SJCRH30 (cell line): Measurements from ENCODE around the gene CADM2. TPM values are rescaled to one million over a fixed set of nuclear protein-coding genes. Genes with fewer than 3 reads are reported as not detected.
"Not testable (repeated sequence)": the region's sequence is repeated elsewhere in the genome, so short reads cannot be mapped to it uniquely, and the experiment has no call there.

Experiments used
- DNase-seq, 2 experiments: peaks; one replicate each; pipeline ENCODE4 v3.0.0-alpha.2; 2015 to 2020
- H3K27ac ChIP-seq: fragments of 250-450 bp; sonication (Bioruptor Pico); 2 replicates; pipeline ENCODE4 v1.5.1; 2020; ENCODE audit warnings: mild to moderate bottlenecking, moderate library complexity
- H3K27me3 ChIP-seq: fragments of 250-450 bp; sonication (Bioruptor Pico); 2 replicates; pipeline ENCODE4 v1.5.1; 2020; ENCODE audit warnings: mild to moderate bottlenecking, moderate library complexity
- H3K36me3 ChIP-seq: fragments of 250-450 bp; sonication (Bioruptor Pico); 2 replicates; pipeline ENCODE4 v1.5.1; 2020; ENCODE audit warnings: mild to moderate bottlenecking, moderate library complexity
- H3K4me1 ChIP-seq: fragments of 250-450 bp; sonication (Bioruptor Pico); 2 replicates; pipeline ENCODE4 v1.5.1; 2020; ENCODE audit warnings: mild to moderate bottlenecking, moderate library complexity
- H3K4me3 ChIP-seq: fragments of 250-450 bp; sonication (Bioruptor Pico); 2 replicates; pipeline ENCODE4 v1.5.1; 2020; ENCODE audit warnings: mild to moderate bottlenecking, moderate library complexity
- H3K9me3 ChIP-seq: fragments of 250-450 bp; sonication (Bioruptor Pico); replicated peaks from 2 replicates; pipeline ENCODE4 v1.5.1; 2020; ENCODE audit warnings: mild to moderate bottlenecking, moderate library complexity
- total RNA-seq: library from RNA; depleted of rRNA; stranded (reverse); fragments of >200 nt; shearing (Covaris generic); gene quantifications from 2 replicates; pipeline ENCODE4 v1.2.3, GENCODE V29; 2014

Gene CADM2
- total RNA-seq, 1 experiment from 2014 or later = 20.8 TPM

- no peak for DNase-seq
- peaks cover 15% of the 10 kb centered on the region for H3K4me1 ChIP-seq
- H3K4me3 ChIP-seq = no peak overlapping the region
- no peaks in the 10 kb centered on the region for H3K9me3 ChIP-seq
- no peaks in the 10 kb centered on the region for H3K27me3 ChIP-seq
- no peak overlapping the region for H3K27ac ChIP-seq
- H3K36me3 ChIP-seq = no peaks in the 10 kb centered on the region
These were observed 931.3 kb downstream of the CADM2 start for GRCh38 chr3:85890043-85890555.

- Histone ChIP-seq H3K4me3 (no peak overlapping the region), H3K36me3 (no peaks in the 10 kb centered on the region), H3K27ac (no peak overlapping the region), H3K4me1 (no peaks in the 10 kb centered on the region), H3K27me3 (no peaks in the 10 kb centered on the region), H3K9me3 (no peaks in the 10 kb centered on the region)
- no peak for DNase-seq
These were observed 944.6 kb downstream of the CADM2 start for GRCh38 chr3:85903434-85903833.

DNA sequence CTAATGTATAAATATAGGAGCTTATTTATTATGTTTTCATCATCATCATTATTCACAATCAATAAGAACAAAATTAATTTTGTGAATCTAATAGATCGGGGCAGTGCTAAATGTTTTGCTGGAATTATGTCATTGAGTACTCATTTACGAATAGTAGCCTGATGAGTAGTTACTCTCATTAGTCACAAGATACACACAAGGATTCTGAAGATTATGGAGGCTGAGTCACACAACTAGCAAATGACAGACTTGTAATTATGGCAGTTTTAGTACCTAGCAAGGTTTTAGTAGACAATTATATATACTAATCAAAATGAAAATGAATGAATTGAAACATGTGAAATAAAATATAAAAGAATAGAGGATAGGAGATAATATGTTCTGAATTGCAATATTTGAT lies 954.2 kb downstream of the CADM2 start:
- no peaks in the 10 kb centered on the region for H3K4me1 ChIP-seq
- no peak overlapping the region for H3K27ac ChIP-seq
- H3K4me3 ChIP-seq = no peak overlapping the region
- H3K27me3 ChIP-seq = no peaks in the 10 kb centered on the region
- no peaks in the 10 kb centered on the region for H3K9me3 ChIP-seq
- no peak for DNase-seq
- H3K36me3 ChIP-seq = no peaks in the 10 kb centered on the region

GRCh38 chr3:85922374-85922773 lies 963.6 kb downstream of the CADM2 start:
- DNase-seq = no peak
- Histone ChIP-seq H3K9me3 (no peaks in the 10 kb centered on the region; the same call in 1 of the 2 replicates), H3K36me3 (no peaks in the 10 kb centered on the region), H3K4me1 (no peaks in the 10 kb centered on the region), H3K4me3 (no peak overlapping the region), H3K27me3 (no peaks in the 10 kb centered on the region), H3K27ac (no peak overlapping the region)

- H3K27ac ChIP-seq = no peak overlapping the region
- no peaks in the 10 kb centered on the region for H3K4me1 ChIP-seq
- no peak overlapping the region for H3K4me3 ChIP-seq
- H3K9me3 ChIP-seq = no peaks in the 10 kb centered on the region; the same call in 1 of the 2 replicates
- DNase-seq = no peak
- no peaks in the 10 kb centered on the region for H3K27me3 ChIP-seq
- H3K36me3 ChIP-seq = no peaks in the 10 kb centered on the region
These were observed 971.9 kb downstream of the CADM2 start for GRCh38 chr3:85930718-85931117.

DNA sequence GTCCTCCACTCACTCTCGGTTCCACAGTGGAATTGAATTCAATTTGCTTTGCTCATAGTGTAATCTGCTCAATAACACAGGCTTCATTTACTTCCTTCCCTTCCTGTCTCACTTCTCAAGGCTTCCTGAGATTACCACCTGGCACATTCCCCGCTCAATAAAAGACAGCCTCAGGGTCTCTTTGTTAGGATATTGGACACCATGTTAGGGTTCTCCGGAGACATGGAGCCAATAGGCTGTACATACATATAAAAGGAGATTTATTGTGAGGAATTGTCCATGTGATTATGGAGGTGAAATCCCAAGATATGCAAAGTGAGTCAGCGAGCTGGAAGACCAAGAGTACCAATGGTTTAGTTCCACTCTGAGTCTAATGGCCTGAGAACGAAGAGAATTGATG lies 974.5 kb downstream of the CADM2 start:
- H3K4me3 ChIP-seq = no peak overlapping the region
- H3K9me3 ChIP-seq = no peaks in the 10 kb centered on the region
- H3K27me3 ChIP-seq = no peaks in the 10 kb centered on the region
- no peak overlapping the region for H3K27ac ChIP-seq
- DNase-seq = peak in 1 of 2 experiments; percentile 16
- no peaks in the 10 kb centered on the region for H3K36me3 ChIP-seq
- H3K4me1 ChIP-seq = peaks cover under 1% of the 10 kb centered on the region; the same call in 1 of the 2 replicates

DNA sequence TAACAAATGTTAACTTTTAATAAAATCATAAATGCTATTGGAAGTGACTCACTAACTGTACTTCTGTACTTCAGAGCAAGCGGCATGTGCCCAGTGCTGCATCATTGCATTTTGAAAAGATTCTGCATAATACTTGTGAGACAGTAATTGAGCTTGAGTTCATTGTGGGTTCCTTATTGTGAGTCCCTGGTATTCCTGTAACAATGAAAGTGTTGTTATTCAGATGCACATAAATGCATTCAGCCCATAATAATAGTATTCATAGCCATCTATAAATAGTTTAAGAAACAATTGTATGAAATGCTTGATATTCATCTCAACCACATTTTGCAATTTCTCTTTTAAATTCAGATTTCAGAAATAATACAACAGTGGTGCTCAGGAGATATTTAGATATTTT lies 976.4 kb downstream of the CADM2 start:
- Histone ChIP-seq H3K36me3 (no peaks in the 10 kb centered on the region), H3K27ac (no peak overlapping the region), H3K27me3 (no peaks in the 10 kb centered on the region), H3K9me3 (no peaks in the 10 kb centered on the region), H3K4me3 (no peak overlapping the region), H3K4me1 (peaks cover 14% of the 10 kb centered on the region)
- no peak for DNase-seq

DNA sequence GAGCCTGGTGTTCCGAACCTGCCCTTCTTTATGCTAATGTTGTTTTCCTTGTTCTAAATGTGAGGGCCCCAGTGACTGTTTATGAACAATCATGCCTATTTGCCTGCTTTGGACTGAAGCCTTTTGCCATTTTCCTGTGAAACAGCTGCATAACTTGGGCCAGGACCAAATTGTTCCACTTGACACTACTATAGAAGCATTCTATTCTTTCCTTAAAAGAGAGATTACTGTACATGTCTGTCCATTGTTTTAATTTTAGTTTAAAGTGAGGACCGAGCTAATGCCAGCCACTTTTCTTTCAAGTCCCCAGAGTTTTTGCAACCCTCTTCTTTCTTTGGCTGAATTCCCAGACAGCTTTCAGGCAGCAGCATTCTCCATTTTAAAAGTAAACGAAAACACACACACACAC lies 980.3 kb downstream of the CADM2 start:
- H3K4me3 ChIP-seq = peak overlapping the region; percentile 38
- H3K27ac ChIP-seq = peak overlapping the region; percentile 74
- no peaks in the 10 kb centered on the region for H3K9me3 ChIP-seq
- peak; percentile 45 to 73 for DNase-seq
- H3K4me1 ChIP-seq = peaks cover 14% of the 10 kb centered on the region
- no peaks in the 10 kb centered on the region for H3K27me3 ChIP-seq
- no peaks in the 10 kb centered on the region for H3K36me3 ChIP-seq

DNA sequence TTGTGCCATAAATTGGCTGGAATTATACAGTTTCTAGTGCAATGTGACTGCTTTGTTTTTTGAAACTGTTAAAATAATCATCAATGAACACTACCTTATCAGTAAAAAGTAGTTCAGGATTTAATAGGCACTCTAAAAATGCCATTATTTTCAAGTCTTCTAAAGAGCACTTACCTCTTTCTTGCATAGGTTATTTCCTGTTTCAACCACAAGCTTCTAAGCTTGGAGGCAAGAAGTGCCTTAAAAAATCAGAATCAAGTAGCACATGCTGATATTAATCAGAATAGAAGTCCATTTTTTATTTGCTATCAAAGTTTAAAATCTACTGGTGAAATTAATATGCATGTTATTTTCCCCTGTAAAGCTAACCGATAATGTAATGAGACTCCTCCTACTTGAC lies 991.6 kb downstream of the CADM2 start:
- Histone ChIP-seq H3K27me3 (no peaks in the 10 kb centered on the region), H3K4me1 (no peaks in the 10 kb centered on the region), H3K4me3 (no peak overlapping the region), H3K36me3 (no peaks in the 10 kb centered on the region), H3K27ac (no peak overlapping the region), H3K9me3 (no peaks in the 10 kb centered on the region)
- DNase-seq = no peak

- Histone ChIP-seq H3K4me3 (no peak overlapping the region), H3K9me3 (no peaks in the 10 kb centered on the region), H3K36me3 (no peaks in the 10 kb centered on the region), H3K4me1 (no peaks in the 10 kb centered on the region), H3K27me3 (no peaks in the 10 kb centered on the region), H3K27ac (no peak overlapping the region)
- no peak for DNase-seq
These were observed 1002.0 kb downstream of the CADM2 start for GRCh38 chr3:85960793-85961192.

- no peak for DNase-seq
- Histone ChIP-seq H3K36me3 (no peaks in the 10 kb centered on the region), H3K27me3 (no peaks in the 10 kb centered on the region), H3K27ac (no peak overlapping the region), H3K9me3 (no peaks in the 10 kb centered on the region), H3K4me1 (no peaks in the 10 kb centered on the region), H3K4me3 (no peak overlapping the region)
These were observed 1019.0 kb downstream of the CADM2 start for GRCh38 chr3:85977615-85978338.

- Histone ChIP-seq H3K36me3 (no peaks in the 10 kb centered on the region), H3K9me3 (no peaks in the 10 kb centered on the region), H3K4me3 (no peak overlapping the region), H3K4me1 (no peaks in the 10 kb centered on the region), H3K27me3 (no peaks in the 10 kb centered on the region), H3K27ac (no peak overlapping the region)
- peak in 1 of 2 experiments; percentile 2 for DNase-seq
These were observed 1020.2 kb downstream of the CADM2 start for GRCh38 chr3:85979034-85979433.

- H3K27ac ChIP-seq, H3K27me3 ChIP-seq, DNase-seq, H3K4me3 ChIP-seq, H3K36me3 ChIP-seq, H3K4me1 ChIP-seq, H3K9me3 ChIP-seq: not testable (repeated sequence)
These were observed 1030.8 kb downstream of the CADM2 start for GRCh38 chr3:85989581-85989980.

GRCh38 chr3:86029590-86029989 lies 1070.8 kb downstream of the CADM2 start:
- H3K9me3 ChIP-seq = no peaks in the 10 kb centered on the region
- H3K4me1 ChIP-seq = no peaks in the 10 kb centered on the region
- no peaks in the 10 kb centered on the region for H3K36me3 ChIP-seq
- peak in 1 of 2 experiments; percentile 14 for DNase-seq
- no peaks in the 10 kb centered on the region for H3K27me3 ChIP-seq
- H3K27ac ChIP-seq = no peak overlapping the region
- H3K4me3 ChIP-seq = no peak overlapping the region

GRCh38 chr3:86037916-86038315 lies 1079.1 kb downstream of the CADM2 start:
- H3K27ac ChIP-seq = no peak overlapping the region
- H3K36me3 ChIP-seq = no peaks in the 10 kb centered on the region
- H3K4me1 ChIP-seq = no peaks in the 10 kb centered on the region
- DNase-seq = no peak
- H3K9me3 ChIP-seq = no peaks in the 10 kb centered on the region
- H3K4me3 ChIP-seq = no peak overlapping the region
- no peaks in the 10 kb centered on the region for H3K27me3 ChIP-seq
